HG03139 (cell line): ENCODE data around the gene OR10K1.

Experiments used
- ATAC-seq: cut with Tn5 transposase; IDR thresholded peaks from one replicate; pipeline ENCODE4 v1.9.1; 2021; ENCODE audit not compliant: unreplicated experiment

The OR10K1 gene

GRCh38 chr1:158516966-158517365 is 55.3 kb downstream of the OR10K1 start:
- ATAC-seq, result no peak
